GM12891 (cell line): ENCODE results near the gene ZNF662.

ENCODE experiments used
- PAX5 ChIP-seq: IDR thresholded peaks from 2 replicates; pipeline ENCODE4 v1.6.1; 2011; ENCODE audit warnings: low read length, moderate library complexity, mild to moderate bottlenecking; ENCODE audit not compliant: insufficient read depth, severe bottlenecking
- POLR2A ChIP-seq: IDR thresholded peaks from 2 replicates; pipeline ENCODE4 v1.6.1; 2011; ENCODE audit warnings: low read depth, low read length, control low read depth
- POLR2AphosphoS5 ChIP-seq: IDR thresholded peaks from 2 replicates; pipeline ENCODE4 v1.6.1; 2011; ENCODE audit warnings: low read depth, low read length, control low read depth
- POU2F2 ChIP-seq: IDR thresholded peaks from 2 replicates; pipeline ENCODE4 v1.6.1; 2011; ENCODE audit warnings: low read depth, mild to moderate bottlenecking, control low read depth, low read length, moderate library complexity
- SPI1 ChIP-seq: IDR thresholded peaks from 2 replicates; pipeline ENCODE4 v1.6.1; 2011; ENCODE audit warnings: low read depth, low read length, control low read depth
- TAF1 ChIP-seq: IDR thresholded peaks from 2 replicates; pipeline ENCODE4 v1.6.1; 2011; ENCODE audit warnings: low read depth, low read length, control low read depth

DNA sequence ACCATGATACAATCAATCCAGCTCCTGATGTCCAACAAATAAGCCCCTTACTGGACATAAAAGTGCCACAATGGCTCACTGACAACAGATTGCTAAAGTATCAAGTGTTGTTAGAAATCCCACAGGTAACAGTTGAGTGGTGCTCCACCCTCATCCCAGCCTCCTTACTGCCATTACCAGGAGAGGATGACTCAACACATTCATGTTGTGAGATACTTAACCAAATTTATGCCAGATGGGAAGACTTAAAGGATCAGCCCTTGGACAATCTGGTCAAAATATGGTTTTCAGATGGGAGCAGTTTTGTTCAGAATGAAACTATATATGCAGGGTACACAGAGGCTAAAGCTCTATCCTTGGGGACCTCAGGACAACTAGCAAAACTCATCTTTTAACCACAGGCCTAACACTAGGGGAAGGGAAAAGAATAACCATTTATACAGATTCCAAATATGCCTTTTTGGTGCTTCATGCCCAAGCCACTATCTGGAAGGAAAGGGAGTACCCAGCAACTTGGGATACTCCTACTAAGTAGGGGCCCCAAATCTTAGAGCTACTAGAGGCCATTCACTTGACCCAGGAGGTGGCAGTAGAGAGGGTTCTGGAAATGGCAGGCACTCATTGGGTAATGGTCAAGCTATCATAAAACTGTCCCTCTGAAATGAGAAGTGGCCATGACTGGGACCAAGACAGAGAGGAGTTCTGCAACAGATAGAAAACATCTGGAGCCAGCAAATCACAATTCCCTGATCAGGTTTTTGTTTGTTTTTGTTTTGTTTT, 6.9 kb upstream of the ZNF662 start:
- TF ChIP-seq POLR2A: no peak
- TF ChIP-seq POLR2AphosphoS5: no peak
- TF ChIP-seq TAF1: no peak
- no peak for TF ChIP-seq POU2F2
- no peak for TF ChIP-seq SPI1
- TF ChIP-seq PAX5: no peak
